ENCODE results near the gene PIK3R2. TPM values are rescaled to one million over a fixed set of nuclear protein-coding genes. Genes with fewer than 3 reads are reported as not detected.
A peak's percentile ranks its signal among the peaks of the same experiment; 100 is the strongest.

Gene PIK3R2
- polyA plus RNA-seq, 10 donors, result 35.8 to 49.1 (median 43.4) TPM

- DNase-seq, result no peak
Measured at GRCh38 chr19:18171605-18172327, 18.8 kb downstream of the PIK3R2 start.

- DNase-seq, result no peak
Measured at GRCh38 chr19:18172331-18173053, 19.5 kb downstream of the PIK3R2 start.

DNA sequence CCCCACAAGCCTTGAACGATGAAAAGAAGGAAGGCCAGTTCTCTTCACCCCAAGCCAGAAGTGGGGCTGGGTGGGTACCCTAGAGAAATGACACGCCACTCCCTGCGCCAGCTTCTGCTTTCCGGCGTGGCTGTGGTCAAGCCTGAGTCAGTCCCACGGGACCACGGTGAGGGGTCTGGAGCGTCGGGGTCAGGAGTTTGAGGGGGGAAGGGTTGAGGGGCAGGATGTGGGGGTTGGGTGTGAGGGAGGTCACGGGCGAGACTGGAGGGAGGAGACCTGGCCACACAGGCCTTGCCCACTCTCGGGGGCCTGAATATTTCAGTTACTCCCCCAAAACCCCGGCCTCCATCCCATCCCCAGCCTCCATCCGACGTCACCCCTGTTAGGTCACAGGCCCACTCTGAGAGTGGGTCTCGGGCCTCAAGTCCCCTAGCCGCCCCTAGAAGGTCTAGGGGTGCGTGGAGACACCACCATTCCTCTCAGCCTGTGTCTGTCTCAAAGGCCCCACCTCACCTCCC lies 20.1 kb downstream of the PIK3R2 start:
- no peak for DNase-seq

- peak in 2 of 3 donors; percentile 44 to 76 for DNase-seq
Measured at GRCh38 chr19:18173572-18174288, 20.8 kb downstream of the PIK3R2 start, which contains the start of gene IFI30. Gene IFI30 (plus strand): TSS chr19:18173813. CDS start chr19:18173842, 29 bp downstream.

- DNase-seq, result no peak
Measured at GRCh38 chr19:18174983-18175382, 22.0 kb downstream of the PIK3R2 start.

DNA sequence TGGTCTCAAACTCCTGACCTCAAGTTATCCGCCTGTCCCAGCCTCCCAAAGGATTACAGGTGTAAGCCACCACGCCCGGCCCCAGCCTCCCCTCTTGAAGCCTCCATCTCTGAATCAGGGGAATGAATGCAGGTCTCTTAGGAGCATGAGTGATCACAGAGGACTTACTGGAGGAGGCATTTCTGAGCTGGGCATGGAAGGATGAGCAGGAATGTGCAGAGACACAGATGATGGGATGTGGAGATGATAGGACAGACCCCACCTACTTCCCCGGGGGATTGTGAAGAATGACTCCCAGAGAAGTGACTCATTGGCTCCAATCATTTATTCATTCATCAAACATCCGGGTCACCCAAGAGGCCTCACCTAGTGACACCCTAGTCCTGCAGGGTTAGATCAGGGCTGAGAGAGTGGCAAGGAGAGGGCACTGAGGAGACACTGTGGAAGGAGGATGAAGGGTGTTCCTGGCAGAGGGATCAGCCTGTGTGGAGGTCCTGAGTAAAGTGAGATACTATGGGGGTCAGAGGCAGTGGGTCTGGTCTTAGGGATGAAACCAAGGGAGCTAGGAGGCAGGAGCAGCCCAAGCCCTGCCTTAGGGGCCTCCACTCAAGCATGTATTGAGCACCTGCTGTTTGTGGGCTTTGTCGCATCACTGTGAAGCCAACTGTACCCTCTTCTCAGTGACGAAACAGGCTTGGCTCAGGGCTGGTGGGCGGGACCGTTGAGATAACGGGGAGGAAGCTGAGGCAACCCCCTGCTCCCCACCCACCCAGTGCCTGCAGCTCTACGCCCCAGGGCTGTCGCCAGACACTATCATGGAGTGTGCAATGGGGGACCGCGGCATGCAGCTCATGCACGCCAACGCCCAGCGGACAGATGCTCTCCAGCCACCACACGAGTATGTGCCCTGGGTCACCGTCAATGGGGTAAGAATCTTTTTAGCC lies 23.7 kb downstream of the PIK3R2 start:
- no peak for DNase-seq

DNA sequence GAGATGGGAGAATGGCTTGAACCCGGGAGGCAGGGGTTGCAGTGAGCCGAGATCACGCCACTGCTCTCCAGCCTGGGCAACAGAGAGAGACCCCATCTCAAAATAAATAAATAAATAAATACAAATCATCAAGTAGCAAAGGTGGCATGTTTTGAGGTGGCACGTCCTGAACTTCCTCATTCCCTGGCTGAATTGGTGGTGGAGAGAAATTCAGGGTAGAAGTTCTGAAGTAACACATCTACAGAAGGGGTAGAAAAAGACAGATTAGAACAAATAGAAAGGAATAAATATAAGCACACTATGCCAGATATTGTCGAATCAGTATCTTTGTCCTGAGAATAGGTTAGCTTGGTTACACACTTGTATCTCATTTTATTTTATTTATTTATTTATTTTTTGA lies 27.0 kb downstream of the PIK3R2 start:
- DNase-seq, result no peak

DNA sequence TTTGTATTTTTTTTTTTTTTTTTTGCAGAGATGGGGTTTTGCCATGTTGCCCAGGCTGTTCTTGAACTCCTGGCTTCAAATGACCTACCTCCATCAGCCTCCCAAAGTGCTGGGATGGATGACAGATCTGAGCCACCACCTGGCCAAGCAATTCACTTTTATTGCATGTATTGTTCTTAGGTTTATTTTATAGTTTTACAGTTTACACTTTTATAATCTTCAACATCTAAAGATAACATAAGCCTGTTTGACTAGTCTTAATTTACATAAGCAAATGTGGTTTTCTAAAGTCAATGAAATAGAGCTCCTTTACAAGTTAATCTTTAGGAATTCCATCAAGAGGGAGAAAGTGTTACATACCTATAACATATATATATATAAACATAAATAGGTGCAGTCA lies 30.6 kb downstream of the PIK3R2 start:
- no peak for DNase-seq

DNA sequence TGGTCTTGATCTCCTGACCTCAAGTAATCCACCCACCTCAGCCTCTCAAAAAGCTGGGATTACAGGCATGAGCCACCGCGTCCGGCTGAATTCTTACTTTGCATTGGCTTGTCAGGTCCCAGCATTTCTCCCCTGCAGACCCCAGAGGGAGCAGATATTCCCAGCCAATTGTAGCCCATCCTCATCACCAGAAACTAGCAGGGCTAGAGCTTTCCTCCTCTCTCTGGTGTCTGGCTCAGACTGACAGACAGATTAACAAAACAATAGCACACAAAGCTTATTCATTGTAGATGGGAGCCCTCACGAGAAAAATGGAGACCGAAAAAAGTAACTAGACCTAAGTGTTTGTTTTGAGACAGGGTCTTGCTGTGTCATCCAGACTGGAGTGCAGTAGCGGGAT lies 32.6 kb downstream of the PIK3R2 start:
- no peak for DNase-seq

DNA sequence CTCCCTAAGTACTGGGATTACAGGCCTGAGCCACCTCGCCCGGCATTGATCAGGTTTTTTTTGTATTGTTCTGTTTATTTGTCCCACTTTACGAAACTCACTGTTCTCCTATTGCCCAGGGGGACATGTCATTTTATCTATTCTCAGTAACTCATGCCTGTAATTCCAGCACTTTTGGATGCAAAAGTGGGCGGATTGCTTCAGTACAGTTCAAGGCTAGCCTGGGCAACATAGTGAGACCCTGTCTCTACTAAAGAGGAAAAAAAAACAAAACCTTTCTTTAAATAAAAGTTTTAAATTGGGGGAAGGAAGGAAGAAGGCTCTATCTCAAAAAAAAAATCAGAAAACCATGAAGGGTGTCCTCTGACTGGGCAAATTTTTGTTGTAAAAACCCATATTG lies 37.3 kb downstream of the PIK3R2 start:
- peak in 1 of 3 donors; percentile 0 for DNase-seq

- DNase-seq, result peak in 1 of 3 donors; percentile 35
Measured at GRCh38 chr19:18191640-18192062, 38.7 kb downstream of the PIK3R2 start.

GRCh38 chr19:18192673-18193387 lies 39.9 kb downstream of the PIK3R2 start, which contains the start of gene MPV17L2:
Gene MPV17L2 (plus strand): TSS chr19:18193218. CDS start chr19:18193282, 64 bp downstream.
- DNase-seq, result peak; percentile 99 to 100 (median 100)

DNA sequence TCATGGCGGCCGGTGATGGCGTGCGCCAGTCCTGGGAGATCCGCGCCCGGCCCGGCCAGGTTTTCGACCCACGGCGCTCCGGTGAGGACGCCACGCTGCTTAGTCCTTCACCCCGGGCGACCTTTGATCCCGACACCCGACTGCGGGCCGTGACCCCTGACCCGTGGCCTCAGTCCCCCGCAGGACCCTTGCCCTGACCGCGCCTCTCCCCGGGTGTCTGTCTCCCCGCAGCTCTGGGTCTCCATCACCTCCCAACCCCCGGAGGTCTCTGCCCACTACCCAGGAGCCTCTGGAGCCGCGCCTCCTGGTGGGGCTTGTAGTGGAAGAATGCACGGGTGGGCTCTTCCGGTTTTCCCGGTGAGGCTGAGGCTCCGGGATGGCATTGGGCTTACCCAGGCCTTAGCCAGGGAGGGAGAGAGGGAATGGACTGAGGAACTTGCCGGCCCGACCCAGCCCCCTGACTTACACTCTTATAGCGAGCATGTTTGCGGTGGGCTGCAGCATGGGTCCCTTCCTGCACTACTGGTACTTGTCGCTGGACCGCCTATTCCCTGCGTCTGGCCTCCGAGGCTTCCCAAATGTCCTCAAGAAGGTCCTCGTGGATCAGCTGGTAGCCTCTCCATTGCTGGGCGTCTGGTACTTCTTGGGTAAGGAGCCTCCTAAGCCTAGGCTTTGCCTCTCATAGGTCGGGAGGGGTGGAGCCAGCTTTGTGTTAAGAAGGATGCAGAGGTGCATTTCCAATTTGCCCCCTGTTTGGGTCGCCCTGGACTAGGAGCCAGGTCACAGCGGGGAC lies 40.6 kb downstream of the PIK3R2 start:
- DNase-seq, result no peak

DNA sequence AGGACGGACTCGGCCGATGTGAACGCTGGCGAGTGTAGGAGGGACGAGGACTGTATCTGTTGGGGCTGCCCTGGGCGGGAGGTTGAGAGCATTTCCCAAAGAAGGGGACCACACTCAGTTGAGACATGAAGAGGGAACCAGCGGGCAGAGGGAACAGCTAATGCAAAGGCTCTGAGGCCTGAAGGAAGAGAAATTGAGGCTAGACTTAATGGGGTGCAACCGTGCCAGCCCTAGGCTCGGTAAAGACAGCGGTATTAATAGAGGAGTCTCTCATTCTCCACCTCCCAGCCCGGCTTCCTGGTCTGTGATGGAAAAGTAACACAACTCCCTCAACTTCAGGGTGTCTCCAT lies 41.2 kb downstream of the PIK3R2 start:
- no peak for DNase-seq

- DNase-seq, result no peak
Measured at GRCh38 chr19:18194554-18195238, 41.7 kb downstream of the PIK3R2 start.

DNA sequence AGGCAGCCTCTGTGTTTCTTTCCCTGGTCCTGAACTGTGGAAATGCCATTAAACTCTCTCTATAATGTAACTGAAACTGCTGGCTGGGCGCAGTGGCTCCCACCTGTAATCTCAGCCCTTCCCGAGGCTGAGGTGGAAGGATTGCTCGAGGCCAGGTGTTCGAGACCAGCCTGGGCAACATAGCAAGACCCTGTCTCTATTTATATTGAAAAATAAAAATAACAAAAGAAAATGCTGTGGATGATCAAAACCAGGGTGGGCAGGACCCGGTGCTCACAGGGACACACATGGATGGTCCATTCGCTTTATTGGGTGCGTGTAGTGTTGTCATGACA lies 43.5 kb downstream of the PIK3R2 start:
- no peak for DNase-seq

DNA sequence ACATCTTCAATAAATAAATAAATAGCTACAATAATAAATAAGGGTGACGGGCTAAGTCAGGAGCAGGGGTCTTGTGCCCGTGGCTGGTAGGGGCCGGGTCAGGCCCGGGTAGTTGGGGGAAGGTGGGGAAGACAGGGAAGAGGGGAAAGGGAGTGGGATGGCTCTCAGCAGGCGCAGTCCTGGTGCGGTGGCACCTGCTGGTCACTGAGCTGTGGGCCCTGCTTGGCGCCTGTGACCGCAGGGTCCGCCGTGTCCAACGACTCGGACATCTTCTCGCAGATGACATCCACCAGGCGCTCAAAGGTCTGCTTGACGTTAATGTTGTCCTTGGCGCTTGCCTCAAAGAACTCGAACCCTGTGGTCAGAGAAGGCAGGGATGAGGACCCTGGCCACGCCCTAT lies 44.3 kb downstream of the PIK3R2 start:
- DNase-seq, result no peak

DNA sequence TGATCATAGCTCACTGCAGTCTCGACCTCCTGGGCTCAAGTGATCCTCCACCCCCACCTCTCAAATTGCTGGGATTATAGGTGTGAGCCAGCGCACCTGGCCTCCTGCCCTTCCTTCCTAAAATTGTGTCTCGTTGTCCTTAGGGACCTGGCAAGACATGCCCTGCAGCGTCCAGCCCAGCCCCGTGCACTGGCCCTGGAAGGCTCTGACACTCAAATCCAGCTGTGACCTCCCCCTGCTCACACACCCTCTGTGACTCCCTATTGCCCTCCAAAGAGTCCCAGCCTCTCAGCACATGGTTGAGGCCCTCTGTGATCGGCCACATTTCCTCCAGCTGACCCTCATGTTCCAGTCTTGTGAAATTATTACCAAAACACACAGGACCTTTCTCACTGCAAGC lies 45.0 kb downstream of the PIK3R2 start:
- no peak for DNase-seq

DNA sequence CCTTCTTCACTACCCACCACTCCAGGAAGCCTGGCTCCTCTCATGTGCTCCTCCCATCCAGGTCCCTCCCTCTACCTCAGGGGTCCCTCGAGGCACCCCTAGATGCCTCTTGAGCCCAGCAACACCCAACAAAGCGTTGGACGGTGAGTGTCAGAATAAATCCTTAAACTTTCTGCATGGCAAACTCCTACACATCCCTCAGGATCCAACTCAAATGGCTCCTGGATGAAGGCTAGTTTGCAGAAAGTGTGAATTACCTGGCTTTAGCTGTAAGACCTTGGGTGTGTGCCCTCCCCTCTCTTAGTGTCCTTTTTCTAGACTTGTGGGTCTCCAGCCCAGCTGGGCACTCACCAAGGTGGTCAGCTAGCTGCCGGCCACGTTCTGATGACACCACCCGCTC lies 45.4 kb downstream of the PIK3R2 start:
- no peak for DNase-seq

Measured in muscle of back (tissue), 11 donors.